OCI-M1 (cell line): ENCODE data around the gene VIPAS39.

Experiments used
- DNase-seq: peaks from one replicate; lab custom pipeline; 2025; lab: John Stamatoyannopoulos, UW

The VIPAS39 gene

DNA sequence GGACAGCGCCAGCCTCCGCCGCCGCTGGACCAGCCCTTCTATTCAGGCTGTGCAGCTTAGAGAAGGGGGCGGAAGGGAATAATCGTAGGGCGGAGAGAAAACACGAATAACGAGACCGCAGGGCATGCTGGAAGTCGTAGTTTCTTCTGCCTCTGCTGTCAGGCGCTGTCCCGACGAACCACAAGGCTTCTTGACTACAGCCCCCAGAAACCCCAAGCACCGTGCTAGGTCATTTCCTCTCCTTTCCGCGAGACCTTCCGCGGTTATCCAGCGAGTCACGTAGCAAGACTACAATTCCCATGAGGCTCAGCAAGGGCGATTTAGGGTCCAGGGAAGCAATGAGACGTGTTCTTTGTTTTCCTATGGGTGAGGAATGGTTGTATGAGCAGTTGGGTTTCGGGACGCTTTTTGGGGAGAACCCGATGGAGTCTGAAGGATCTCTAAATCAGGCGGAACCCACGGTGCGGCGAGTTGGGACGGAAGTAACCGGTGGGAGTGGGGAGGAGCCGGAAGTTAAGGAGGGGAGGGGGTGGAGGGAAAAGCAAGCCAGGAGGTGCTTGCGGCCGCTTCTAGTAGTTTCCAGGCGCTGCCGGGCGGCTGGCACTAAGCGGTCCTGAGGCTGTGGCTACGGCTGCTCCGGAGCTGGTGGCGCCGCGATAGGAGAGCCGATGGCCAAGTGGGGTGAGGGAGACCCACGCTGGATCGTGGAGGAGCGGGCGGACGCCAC is at the start of gene VIPAS39, which contains the start of gene AHSA1:
TSS of gene VIPAS39 (minus strand) at position 80 of the 727 bp plus-strand sequence. CDS start 3,499 bp downstream, outside the sequence.
TSS of gene AHSA1 (plus strand) at position 572 of the 727 bp plus-strand sequence. CDS start at position 669, 97 bp downstream.
- peak; percentile 97 for DNase-seq

DNA sequence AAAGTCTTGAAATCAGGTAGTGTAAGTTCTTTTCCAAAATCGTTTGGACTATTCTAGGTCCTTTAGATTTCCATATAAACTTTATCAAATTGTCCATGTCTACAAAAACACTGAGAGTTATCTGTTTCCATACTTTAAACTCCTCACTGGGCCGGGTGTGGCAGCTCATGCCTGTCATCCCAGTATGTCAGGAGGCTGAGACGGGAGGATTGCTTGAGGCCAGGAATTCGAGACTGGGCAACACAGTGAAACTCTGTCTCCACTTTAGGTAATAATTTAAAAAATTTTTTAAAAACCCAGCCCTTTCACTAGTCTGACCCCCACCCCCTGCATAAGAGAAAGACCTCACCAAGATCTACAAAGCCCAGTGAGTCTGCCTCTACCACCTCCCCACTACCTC is 47.6 kb upstream of the VIPAS39 start:
- no peak for DNase-seq

DNA sequence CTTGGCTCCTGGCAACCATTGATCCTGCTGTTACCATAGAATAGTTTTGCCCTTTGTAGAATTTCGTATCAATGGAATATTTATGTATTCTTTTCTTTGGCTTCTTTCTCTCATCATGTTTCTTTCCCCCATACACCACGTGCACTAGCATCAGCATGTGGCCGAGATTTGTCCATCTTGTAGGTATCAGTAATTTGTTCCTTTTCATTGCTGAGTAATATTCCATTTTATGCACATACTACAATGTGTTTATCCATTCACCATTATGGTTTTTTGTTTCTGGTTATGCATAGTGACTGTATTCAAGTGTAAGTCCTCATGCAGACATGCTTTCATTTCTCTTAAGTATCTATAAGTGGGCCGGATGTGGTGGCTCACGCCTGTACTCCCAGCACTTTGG is 45.7 kb upstream of the VIPAS39 start:
- DNase-seq, result no peak

DNA sequence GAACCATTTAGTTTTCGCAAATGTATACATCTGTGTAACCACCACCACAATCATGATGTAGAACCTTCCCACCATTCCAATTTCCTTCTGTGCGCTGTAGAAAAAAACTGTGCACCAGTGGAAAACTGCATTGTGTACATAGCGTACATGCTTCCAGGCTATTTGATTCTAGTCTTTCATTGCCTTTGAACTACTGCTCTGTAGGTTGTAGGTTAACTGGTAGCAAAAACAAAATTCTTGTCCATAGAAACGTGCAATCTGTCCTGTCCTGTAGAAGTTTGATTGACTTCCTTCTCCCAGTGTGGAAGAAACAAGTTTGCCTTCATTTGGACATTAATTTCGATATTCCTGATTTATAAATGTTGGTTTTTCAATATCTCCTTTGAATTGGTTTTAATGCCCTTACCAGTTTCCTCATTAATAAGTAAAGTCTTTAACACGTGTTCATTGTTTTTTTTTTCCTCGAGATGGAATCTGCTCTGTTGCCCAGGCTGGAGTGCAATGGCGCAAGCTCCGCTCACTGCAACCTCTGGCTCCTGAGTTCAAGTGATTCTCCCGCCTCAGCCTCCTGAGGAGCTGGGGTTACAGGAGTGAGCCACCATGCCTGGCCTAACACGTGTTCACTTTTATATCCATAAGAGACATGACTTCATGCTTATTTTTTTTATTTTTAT is 44.8 kb upstream of the VIPAS39 start:
- DNase-seq, result no peak

DNA sequence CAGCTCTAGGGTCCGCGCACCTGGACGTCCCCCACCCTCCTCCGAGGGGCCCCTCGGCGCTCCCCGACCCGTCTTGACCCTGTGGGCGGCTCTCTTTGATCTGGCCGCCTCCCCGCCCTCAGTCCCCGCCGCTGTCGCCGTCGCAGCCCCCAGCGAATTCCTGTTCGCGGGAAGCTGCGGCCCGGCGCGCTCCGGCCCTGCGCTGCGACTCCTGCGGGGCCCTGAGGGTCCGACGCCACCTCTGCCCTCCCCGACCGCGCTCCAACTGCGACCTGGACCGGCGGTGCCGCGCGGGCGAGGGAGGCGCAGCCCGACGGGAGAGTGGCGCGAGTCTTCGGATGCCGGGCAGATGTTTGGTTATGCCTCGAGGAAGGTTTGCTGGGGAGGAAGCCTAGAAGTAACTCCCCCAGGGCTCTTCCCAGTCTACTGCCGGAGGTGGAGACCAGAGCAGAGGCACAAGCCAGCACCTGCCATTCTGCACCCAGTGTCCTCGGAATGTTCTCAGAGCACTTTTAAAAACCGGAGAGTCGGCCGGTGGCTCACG is 41.7 kb upstream of the VIPAS39 start:
- no peak for DNase-seq

DNA sequence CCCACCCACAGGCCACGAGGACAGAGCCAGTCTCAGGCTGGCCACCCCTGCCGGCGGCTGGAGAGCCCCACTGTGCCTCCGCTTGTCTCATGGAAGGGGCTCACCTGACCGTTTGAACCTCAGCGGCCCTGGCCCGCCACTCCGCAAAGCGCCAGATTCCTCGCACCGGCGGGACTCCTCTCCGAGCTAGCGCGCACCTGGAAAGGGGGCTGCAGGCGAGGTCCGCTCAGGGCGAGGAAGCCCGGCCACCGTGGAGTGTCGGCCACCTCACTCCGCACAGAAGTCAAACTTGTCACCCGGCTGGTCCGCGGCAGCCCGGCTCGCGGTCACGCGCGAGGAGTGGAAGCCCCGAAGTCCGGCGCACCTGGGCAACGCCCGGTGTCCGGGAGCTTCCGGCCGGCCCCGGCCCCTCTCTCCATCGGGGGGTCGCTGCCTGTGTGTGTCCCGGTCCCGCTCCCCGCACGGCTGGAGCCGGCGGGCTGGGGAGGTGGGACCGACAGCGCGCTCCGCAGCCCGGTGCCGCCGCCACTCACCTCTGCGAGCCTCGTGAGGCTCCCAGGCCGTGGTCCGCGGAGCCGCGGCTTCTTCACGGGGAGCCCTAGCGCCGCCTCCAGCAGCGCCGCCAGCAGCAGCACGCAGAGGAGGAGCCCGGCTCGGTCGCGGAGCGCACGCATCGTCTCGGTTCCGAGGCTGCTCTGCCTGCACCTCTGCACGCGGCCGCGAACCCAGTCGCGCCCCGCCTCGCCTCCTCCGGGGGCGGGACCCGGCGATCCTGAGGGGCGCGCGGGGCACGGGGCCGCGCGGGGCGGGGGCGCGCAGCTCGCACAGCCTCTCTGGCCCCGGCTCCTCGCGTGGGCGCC is 40.9 kb upstream of the VIPAS39 start, which contains the start of gene ISM2:
TSS of gene ISM2 (minus strand) at position 697 of the 860 bp plus-strand sequence. CDS start at position 674, 23 bp downstream.
- no peak for DNase-seq

DNA sequence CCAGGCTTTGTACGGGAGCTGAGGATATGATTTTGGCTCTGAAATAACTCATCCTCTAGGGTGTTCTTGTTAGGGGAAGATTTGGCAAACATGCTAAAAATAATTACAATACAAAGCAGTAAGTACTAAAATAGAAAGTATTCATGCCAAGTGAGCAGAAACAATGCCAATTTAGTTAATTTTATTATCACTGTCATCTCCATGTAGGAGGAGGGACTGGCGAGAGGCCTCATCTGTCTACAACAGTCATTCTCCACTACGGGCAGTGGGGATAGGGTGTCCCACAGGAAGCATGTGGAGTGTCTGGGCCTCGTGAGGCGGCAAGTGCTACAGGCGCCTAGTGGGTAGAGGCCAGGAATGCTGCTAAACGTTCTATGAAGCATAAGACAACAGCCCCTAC is 37.9 kb upstream of the VIPAS39 start:
- no peak for DNase-seq

DNA sequence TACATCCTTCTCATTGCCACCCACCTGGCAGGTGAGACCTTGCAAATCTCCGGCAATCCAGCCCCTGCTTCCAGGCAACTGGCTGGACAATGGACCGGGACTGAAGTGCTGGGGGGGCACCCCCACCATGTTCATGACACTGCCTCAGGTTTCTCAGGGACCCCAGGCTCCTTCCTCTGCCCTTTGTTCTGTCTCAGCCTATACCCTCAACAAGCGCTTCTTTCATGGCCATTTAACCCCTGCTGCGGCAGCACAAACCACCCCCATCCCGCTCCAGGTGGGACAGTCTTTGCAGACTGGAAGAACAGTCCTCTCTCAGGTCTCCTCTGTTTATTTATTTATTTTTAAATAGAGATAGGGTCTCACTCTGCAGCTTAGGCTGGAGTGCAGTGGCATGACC is 33.7 kb upstream of the VIPAS39 start:
- DNase-seq, result no peak

DNA sequence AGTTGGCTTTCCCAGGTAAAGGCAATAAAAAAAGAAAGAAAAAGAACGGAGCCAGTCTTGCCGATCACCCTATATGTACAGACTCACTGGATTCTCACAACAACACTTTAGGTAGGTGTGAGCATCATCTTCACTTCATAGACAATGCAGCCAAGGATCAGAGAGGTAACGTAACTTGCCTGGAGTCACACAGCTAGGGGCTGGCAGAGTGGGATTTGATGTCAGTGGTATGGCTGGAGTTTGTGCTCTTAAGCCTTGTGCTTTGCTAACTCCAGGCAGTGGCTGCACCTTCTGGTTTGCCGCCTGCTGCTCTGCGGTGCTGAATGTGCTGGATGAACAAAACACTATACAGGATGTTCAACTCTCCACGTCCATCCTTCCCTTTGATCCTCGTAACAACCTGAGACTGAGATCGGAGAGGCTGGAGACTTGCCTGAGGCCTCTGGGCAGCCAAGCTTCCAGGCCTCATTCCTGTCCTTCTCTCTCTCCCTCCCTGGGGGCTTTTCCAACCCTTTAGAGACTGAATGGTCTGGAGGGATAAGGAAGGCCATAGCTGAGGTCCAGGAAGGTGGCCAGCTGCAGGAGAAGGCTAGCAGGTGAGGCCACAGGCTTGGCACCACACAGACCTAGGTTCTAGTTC is 33.1 kb upstream of the VIPAS39 start:
- no peak for DNase-seq

DNA sequence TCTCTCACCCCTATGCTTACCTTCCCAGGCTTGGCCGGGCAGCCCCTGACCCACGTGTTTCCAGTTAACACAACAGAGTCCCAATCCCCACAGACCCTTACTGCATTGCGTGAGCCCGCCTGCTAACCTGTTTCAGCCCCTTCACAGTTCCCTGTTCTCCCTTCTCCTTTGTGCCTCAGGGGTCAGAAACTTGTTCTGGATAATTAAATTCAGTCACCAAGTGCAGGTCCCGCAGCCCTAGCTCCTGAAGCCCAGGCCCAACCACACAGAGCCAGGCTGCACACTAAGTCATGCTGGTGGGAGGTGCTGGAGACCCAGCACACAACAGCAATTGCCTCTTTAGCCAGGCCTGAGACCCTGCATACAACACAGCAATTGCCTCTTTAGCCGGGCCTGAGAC is 31.6 kb upstream of the VIPAS39 start:
- no peak for DNase-seq

DNA sequence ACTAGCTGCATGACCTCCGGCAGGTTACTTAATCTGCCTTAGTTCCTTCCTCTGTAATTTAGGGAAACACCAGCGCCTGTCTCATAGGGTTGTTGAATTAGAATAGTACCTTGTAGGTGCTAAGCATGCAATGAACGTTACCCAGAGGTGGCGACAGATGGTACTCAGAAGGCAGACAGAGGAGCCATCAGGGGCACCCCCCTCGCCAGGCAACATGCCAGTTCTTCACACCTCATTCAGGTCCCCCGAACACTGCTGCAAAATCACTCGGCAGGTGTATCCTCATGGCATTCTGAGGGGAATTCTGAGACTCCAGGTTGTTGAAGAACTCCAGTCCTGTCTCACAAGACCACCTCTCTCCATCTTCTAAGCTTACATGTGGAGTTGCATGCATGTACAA is 31.2 kb upstream of the VIPAS39 start:
- DNase-seq, result no peak

DNA sequence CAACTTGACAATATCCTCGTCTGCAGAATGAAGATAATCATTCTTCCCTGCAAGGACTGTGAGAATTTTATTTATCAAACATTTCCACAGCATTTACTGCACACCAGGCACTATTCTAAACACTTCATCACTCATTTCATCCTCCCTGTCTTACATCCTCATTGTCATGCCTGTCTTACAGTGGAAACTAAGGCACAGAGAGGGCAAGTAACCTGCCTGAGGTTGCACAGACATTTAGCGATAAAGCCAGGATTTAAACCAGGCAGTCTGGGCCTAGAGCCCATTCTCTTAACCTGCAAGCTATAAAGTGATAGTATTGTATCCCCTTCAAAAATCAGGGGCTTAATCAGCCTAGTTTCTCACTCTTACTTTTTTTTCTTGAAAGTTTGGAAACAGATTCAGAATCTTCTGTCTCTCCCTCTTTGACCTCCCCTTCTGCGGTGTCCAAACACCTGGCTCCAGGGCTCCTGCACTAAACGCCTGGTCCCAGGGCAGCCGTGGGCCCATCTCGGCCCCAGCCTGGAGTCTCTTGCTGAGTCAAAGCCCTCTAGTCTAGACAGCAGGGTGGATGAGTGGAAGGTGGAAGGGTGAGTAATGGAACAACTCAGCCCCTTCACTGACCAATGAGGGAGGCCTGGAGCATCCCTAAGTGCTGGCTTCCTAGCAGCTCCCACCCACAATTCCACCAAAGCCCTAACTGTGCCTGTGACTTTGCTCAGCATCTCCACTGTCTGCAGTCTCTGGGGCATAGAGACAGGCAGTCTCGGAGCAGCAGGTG is 28.7 kb upstream of the VIPAS39 start:
- no peak for DNase-seq

DNA sequence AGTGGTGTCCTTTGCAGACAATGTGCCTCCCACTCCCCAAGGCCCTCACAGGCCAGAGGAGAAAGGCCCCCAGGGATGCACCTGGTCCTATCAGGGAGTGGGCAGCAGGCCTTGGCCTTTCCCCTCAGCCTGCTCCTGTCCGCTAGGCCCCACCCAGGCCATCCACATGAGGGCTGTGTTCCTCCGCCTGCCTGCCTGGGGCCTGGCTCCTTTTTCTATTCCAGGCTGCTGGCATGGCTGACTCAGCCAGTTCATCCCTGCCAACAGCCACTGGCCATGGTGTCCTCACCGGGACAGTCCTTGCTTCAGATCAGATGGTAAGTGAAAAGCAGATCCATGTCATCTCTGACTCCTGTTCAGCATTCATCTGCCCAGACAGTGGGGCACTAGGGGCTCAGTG is 27.9 kb upstream of the VIPAS39 start:
- no peak for DNase-seq

DNA sequence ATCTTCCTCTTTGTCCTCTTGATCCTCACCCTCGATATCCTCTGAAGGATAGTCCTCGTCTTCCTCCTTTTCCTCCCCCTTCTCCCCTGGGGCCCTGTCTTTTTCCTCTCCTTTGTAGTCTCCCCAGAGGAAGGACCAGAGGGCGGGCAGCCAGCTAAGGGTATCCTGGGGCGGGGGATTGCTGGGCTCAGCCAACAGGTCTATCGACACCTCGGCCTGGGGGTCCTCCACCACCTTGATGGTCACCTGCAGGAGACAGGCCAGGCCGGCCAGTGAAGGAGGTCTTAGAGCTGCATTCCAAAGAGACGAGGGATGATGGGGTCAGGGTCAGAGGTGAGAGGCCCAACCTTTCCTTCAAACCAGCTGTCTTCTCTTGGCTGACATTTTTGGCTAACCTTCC is 25.0 kb upstream of the VIPAS39 start:
- no peak for DNase-seq

DNA sequence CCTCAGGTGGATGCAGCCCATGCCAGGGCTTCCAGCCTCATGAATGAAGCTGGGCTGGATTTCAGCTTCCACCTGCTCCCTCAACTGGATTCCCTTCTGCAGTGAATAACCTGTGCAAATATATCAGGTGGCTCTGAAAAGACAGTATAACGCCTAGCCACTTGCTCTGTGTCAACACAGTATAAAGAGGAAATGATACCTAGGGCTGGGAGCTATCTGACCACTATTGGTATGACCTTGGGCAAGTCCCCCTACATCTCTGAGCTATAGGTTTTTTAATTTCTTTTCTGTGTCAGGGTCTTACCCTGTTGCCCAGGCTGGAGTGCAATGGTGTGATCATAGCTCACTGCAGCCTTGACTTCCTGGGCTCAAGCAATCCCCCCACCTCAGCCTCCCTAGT is 21.4 kb upstream of the VIPAS39 start:
- no peak for DNase-seq

DNA sequence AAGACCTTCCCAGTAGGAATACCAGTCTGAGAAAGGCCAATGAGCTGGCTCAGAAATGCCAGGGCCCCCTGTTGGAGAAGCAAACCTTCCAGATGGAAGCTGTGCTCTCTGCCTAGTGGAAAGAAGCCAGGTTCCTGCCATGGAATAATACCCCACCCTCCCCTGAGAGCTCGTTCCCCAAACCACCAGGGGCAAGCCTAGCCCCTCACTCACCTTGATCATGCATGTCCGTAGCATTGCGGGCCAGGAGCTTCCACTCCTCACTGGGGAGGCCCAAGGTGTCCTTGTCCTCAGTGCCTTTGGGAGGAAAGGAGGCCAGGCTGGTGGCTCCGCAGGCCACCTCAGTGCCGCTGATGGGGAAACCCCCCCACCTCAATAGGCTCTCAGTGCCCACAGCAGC is 20.6 kb upstream of the VIPAS39 start:
- DNase-seq, result no peak

DNA sequence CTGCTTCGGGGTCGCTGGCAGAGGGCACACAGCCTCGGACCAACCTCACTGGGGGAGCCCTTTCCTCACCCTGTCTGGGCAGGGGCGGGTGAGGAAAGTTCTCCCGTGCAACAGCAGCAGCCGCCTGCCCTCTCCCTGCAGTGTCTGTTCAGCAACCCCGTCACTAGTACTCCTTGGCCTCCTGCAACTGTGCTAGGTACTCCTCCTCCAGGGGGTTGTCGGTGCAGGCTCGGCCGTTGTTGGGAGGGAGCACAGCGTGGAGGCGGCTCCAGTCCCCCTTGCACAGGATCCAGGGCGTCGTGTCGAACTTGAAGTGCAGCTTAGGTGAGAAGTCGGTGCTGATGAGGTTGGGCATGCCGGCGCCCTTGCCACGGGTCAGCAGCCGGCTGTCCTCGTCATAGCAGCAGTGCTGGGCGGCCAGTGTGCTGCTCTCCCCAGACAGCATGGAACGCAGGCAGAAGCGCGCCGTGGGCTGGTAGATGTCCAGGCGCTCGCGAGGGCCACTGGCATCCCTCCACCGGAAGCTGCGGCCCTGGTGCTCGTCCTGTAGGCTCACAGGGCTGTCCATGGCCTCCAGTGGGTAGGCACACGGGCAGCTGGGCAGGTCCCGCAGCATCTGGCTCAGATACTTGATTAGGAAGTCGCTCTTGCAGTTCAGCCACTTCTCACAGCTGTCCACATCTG is 18.2 kb upstream of the VIPAS39 start:
- no peak for DNase-seq

DNA sequence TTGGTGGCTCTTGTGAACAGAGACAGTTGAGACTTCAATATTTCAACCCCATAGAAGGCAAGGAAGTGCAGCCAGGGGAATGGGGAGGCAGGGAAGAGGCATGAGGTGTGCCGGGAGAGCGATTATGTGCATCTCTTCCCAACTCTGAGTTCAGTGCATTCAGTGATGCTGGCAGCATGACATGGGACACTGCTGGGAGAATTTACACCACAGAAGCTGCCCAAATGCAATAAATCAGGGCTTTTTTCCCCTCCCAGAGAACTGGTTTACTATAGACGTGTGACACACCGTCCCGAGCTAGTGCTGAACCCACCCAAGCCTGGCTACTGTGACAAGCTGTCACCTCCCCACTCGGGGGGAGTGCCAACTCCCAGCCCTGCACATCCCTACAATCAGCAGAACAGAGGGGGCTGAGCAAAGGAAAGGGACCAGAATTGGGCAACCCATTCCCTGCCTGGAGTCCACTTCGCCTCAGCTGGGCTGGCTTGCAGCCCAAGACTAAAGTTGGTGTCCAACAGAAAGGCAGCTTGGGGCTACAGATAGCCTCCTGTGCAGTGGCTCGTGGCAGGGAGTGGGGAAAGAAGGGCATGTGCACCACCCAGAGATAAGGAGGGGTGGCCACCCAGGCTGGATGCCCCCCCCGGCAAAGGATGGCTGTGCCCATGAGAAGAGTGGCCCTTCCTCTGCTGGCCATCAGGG is 17.2 kb upstream of the VIPAS39 start:
- DNase-seq, result no peak

DNA sequence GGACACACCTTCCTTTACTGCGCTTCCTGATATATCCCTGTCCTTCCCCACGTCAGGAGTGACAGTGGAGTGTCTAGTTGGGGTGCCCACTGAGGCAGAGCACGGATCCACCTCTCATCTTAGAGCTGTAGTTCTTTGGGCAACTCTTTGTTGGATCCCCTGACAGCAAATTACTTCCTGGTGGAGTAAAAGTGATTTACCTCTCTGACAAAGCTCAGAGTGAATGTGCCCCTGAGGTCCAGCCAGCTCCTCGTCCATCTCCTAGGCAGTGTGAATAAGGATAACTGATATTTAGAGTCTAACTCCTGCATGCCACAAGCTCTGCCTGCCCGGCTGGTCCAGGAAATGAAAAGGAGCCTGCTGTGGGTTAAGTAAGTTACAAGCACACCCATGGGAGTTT is 16.5 kb upstream of the VIPAS39 start:
- no peak for DNase-seq
